ENCODE results near the gene RBFOX1.
A peak's percentile ranks its signal among the peaks of the same experiment; 100 is the strongest.

- TF ChIP-seq POLR2A (IDR thresholded peaks at IDR 0.05) (no peak), CTCF (IDR thresholded peaks at IDR 0.05) (peak in 4 of 6 experiments; percentile 11 to 43 (median 26))
Measured at GRCh38 chr16:7513429-7513828, 180.8 kb downstream of the RBFOX1 start.
